Peyer's patch (tissue), 4 donors: Measurements from ENCODE around the gene PCGF3.

Experiments
- POLR2A ChIP-seq, 2 donors: fragments of 450-650 bp; IDR thresholded peaks; one replicate each; pipeline ENCODE4 v1.5.1; 2017; ENCODE audit warnings: antibody characterized with exemption in 2 of 2, mild to moderate bottlenecking in 2 of 2, moderate library complexity in 2 of 2
- TF ChIP-seq, protein P1 (sequence below), 6 experiments: fragments of 450-650 bp in 4 of 6; fragments of 200-600 bp in 2 of 6; sonication (generic) in 1 of 6; IDR thresholded peaks; one replicate each; pipeline ENCODE4 v1.5.1; 2017 to 2019; ENCODE audit warnings: antibody characterized with exemption in 6 of 6, mild to moderate bottlenecking in 3 of 6, moderate library complexity in 1 of 6

DNA sequence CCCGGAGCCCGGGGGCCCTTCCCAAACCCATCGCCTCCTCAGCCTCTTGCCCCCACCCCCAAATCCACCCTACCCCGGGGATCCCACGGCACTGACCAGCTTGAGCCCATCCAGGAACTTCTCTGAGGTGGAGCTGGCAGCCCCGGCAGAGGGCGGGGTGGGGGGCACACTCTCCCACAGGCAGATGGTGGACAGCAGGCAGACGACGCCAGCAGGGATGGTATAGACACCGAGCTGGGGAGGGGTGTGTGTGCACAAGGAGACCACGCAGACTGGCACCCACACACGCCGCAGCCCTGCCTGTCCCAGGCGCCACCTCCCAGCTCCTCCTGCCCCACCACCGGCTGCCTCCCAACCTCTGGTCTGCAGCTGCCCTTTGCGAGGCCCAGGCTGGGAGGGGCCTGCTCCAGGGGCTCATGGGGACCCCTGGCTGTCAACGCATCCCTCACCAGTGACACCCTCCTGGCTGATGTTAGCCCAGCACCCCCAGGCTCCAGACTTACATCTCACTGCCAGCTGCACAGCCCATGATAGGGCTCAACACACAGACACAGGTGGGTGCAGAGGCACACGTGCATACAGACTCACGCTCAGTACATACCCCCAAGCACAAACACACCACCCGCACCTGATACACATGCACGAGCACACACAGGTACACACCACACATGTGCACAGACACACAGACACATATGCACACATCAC is 20.9 kb upstream of the PCGF3 start:
- TF ChIP-seq, protein P1, sequence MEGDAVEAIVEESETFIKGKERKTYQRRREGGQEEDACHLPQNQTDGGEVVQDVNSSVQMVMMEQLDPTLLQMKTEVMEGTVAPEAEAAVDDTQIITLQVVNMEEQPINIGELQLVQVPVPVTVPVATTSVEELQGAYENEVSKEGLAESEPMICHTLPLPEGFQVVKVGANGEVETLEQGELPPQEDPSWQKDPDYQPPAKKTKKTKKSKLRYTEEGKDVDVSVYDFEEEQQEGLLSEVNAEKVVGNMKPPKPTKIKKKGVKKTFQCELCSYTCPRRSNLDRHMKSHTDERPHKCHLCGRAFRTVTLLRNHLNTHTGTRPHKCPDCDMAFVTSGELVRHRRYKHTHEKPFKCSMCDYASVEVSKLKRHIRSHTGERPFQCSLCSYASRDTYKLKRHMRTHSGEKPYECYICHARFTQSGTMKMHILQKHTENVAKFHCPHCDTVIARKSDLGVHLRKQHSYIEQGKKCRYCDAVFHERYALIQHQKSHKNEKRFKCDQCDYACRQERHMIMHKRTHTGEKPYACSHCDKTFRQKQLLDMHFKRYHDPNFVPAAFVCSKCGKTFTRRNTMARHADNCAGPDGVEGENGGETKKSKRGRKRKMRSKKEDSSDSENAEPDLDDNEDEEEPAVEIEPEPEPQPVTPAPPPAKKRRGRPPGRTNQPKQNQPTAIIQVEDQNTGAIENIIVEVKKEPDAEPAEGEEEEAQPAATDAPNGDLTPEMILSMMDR (IDR thresholded peaks at IDR 0.05): no peak
- TF ChIP-seq POLR2A (IDR thresholded peaks at IDR 0.05): no peak
